Cardiac septum (tissue), 1 donor: Measurements from ENCODE around the gene IPP. TPM values are rescaled to one million over a fixed set of nuclear protein-coding genes. Genes with fewer than 3 reads are reported as not detected.
"Not testable (repeated sequence)": the region's sequence is repeated elsewhere in the genome, so short reads cannot be mapped to it uniquely, and the experiment has no call there.

Experiments
- DNase-seq: peaks from one replicate; pipeline ENCODE4 v3.0.0-alpha.2; 2020; ENCODE audit warnings: low spot score
- intact Hi-C: fragments of 100-400 bp; cut with DNase I; formaldehyde crosslinking; loops from one replicate; pipeline ENCODE4 v1.14.0; 2022
- total RNA-seq: library from RNA; stranded (reverse); fragmentation: NEBNext Ultra II Directional; extraction: Animal tissue kit (Norgen Biotek cat#: 25700); gene quantifications from one replicate; pipeline ENCODE4 v1.2.1, GENCODE V29; 2021
- donor health status: DM: no; HTN: no; CAD: no.

The IPP gene
- total RNA-seq, 1 donor from 2014 or later: 17.2 TPM

DNA sequence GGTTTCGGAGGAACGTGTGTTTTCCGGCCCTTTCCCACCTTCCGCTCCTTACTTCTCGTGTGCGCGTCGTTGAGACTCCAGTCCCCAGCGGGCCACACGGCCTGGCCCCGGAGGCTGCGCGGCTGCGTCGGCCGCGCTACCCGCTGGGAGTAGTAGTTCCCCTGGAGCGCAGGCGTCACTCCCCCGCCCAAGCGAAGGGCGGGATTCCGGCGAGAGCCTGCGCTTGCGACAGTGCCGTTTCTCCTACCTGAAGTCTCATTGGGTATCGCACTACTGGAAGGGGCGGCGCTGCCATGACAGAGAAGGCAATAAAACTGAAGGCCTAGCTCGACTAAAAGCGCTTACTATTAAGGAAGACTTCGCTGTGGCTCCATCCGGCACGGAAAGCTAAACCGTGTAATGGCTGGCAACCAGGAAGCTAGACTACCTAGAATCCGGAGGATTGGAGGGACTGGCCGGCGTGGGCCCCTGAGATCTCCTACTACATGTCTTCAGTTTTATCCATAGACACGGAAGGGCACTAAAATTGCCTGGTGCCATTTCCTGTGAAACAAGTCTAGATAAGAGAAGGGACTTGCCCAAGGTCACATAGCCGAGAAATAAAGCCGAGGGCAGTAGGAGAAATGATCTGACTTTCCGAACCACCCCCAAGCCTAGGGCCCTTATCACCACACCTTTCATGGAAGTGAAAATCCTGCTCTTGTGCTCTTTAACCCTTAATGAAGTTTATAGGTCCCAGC lies 63.3 kb downstream of the IPP start:
- intact Hi-C loops: loop anchor here (2.0 to 10.0 kb wide), 3 partner anchors 102 to 498 kb away; partner anchors contain the start of genes MAST2 and NASP
- peak; percentile 98 for DNase-seq

DNA sequence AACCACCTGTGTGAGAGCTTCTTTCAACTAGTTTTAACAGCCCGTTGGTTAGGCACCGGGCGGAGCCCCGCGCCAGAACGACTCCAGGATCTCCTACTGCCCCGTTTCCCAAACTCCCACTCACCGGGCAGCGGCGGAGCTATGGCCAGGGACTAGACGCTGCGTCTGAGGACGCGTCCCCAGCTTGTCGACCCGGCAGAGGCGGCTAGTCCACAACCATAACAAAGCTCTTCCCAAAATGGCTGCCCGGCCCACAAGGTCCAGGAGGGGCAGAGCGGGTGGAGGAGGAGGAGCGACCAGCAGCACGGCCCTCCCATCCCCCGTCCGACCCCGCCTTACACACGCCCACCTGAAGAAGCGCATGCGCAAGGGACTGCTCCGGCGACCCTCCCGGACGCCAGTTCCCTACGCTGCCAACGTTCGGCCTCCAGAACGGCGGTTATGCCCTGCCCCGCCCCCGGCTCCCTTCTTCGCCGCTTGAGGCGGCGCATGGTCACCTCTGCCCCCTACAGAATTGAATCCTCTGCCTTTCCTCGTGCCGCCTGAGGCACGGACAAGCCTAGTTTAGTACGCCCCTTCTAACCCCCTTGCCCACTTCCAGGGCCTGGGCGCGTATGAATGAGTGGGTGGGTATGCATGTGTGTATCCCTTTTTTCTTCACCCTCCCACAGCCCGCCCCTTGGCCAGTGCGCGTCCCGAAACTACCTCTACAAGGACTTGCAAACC lies 64.0 kb downstream of the IPP start, which contains the start of gene GPBP1L1:
Gene GPBP1L1 (minus strand): TSS at position 246 of the 726 bp plus-strand sequence. CDS start 27,446 bp downstream, outside the sequence.
- intact Hi-C loops: loop anchor here (2.0 to 10.0 kb wide), 3 partner anchors 102 to 498 kb away; partner anchors contain the start of genes MAST2 and NASP
- DNase-seq: peak; percentile 99

DNA sequence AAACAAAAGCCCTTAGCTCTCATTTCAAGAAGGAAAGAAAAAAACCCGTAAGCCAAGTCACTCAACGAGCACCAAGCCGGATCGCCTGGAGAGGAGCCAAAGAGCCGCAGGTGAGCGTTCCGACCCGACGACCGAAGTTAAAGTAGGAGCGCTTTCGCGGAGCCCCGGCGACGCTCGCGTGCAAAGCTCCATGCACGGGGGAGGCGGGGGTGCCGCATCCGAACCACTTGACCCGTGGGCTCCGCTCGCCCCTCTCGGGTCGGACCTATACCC lies 64.5 kb downstream of the IPP start:
- intact Hi-C loops: loop anchor here (2.0 to 10.0 kb wide), 3 partner anchors 101 to 499 kb away; partner anchors contain the start of genes MAST2 and NASP
- DNase-seq: peak; percentile 84

DNA sequence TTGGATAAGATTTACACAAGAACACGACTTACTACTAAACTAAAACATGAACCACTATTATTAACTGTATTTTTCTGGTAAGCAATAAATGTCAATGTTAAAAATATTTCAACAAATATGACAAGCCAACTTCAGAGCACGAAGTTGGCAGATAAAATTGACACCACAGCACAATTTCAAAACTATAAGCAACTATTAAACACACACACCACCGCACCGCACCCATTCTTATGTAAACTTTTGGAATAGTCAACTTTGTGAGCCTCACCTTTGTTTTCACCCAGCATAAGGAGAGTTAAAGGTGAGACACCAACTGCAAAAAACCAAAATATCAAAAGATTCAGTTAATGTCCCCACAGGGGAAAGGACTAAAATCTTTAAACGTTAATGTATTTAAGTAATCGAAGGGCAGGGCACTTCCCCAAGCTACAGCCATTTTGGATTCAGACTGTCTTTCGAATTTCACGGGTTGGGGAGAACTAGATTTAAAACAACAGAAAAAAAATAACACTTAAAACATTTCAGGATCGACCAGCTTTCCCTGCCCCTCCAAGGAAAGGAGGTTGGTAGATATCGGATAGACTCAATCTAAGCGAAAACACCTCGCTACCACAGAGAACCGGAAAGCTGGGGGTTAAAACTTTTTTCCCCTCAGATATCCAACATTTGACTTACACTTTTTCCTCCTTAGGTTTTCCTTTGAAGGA lies 65.0 kb downstream of the IPP start:
- DNase-seq: no peak
- intact Hi-C loops: loop anchor here (2.0 to 10.0 kb wide), 4 partner anchors 101 to 499 kb away; partner anchors contain the start of genes MAST2, NASP and PRDX1

DNA sequence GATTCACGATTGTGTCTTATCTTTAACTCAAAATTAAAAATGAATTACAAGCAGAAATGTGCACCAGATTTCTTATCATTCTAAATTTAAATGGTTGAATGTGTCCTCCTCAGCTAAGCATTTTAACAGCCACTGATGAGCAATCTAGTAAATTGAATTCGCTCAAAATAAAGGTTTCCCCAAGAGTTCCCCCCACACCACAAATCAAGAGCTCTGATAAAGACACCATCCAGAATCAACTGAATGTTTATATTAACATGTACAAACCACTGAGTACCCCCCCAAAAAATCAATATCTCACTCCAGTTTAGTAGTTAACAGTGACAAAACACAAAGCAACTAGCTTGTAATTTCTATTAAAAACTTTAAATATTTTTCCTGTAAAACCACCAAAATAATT lies 66.1 kb downstream of the IPP start:
- intact Hi-C loops: loop anchor here (2.0 to 10.0 kb wide), 2 partner anchors 164 to 500 kb away; partner anchors contain the start of gene PRDX1

DNA sequence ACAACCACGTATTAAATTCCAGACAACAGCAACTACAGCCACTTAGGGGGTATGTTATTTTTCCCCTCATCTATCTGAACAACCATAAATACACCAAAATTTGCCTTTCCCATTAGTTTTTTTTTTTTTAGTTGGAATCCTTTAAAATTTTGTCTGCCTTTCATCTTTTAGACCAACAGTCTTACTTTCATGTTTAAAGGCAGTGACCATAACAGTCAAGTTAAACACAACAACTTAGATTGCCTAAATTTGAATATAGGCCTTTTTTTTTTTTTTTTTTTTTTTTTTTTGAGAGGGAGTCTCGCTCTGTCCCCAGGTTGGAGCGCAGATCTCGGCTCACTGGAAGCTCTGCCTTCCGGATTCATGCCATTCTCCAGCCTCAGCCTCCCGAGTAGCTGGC lies 67.5 kb downstream of the IPP start:
- no peak for DNase-seq
- intact Hi-C loops: loop anchor here (10.0 kb wide), 1 partner anchor 502 kb away; no protein-coding TSS in a partner anchor

More for the DNA sequence above, 66.1 kb downstream of the IPP start:
- no peak for DNase-seq

DNA sequence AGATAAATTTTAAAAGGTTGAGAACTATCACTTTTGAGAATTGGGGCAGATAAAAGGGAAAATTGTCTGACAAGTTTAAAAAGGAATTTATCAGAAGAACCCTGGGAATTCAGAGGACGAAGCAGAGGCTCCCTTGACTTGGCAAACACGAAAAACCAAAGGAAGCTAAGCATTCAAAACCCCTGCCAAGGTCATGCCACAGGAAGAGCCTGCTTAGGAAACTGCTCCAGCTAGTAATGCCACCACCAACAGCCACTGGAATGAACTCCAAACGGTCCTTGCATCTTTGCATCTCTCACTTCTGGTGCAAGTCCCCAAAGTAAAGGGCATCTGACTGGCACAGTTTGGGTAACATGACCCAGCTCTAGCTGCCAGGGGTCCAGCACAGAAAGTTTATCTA lies 71.3 kb downstream of the IPP start:
- no peak for DNase-seq
- intact Hi-C loops: no loop called here

DNA sequence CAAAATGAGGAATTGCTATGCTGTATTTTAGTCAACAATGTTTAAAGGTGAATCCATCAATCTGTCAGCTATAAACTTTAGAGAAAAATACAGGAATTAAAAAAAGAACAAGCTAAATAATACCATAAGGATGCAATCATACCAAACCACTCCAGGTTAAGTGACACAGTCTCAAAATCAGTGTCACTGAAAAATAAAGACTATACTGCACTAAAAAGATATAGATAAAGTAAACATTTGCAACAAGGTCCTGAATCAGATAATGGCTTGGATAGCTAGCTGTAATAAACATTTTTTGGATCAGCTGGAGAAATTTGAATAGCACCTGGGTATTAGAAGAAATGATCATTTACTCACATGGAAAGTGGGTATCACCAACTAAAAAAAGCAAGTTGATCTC lies 72.0 kb downstream of the IPP start:
- DNase-seq: no peak
- intact Hi-C loops: no loop called here

DNA sequence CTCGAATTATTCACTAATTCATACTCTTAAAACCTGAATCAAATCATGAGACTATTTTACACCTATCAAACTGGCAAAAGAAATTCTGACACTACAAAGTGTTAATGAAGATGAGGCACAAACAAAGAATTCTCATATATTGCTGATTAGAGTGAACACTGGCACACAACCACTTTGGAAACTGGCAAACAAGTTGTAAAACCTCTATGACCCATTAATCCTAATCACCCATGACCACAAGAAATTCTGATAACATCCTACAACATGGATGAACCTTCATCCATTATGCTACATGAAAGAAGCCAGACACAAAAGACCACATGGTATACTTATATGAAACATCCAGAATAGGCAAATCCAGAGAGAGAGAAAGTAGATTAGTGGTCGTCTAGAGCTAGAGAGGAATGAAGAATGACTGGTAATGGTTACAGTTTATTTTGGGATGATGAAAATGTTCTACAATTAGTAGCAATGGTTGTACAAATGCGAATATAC lies 72.7 kb downstream of the IPP start:
- no peak for DNase-seq
- intact Hi-C loops: no loop called here

DNA sequence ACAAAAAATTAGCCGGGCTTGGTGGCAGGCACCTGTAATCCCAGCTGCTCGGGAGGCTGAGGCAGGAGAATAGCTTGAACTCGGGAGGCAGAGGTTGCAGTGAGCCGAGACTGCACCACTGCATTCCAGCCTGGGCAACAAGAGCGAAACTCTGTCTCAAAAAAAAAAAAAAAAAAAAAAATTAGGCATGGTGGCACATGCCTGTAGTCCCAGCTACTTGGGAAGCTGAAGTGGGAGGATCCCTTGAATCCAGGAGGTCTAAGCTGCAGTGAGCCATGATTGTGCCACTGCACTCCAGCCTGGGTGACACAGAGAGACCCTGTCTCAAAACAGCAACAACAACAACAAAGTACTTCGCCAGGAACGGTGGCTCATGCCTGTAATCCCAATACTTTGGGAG lies 73.9 kb downstream of the IPP start:
- intact Hi-C loops, DNase-seq: not testable (repeated sequence)

DNA sequence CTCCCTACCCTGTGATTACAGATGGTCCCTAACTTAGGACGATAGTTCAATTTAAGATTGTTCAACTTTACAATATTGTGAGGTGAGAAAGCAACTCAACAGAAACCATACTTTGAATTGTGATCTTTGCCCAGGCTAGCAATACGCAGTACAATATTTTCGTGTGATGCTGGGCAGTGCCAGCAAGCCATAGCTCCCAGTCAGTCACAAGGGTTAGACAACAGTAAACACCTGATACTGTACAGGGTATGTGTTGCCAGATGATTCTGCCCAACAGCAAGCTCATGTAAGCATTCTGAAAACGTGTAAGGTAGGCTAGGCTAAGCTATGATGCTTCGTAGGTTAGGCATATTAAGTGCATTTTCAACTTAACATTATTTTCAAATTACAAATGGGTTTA lies 76.0 kb downstream of the IPP start:
- intact Hi-C loops: no loop called here

DNA sequence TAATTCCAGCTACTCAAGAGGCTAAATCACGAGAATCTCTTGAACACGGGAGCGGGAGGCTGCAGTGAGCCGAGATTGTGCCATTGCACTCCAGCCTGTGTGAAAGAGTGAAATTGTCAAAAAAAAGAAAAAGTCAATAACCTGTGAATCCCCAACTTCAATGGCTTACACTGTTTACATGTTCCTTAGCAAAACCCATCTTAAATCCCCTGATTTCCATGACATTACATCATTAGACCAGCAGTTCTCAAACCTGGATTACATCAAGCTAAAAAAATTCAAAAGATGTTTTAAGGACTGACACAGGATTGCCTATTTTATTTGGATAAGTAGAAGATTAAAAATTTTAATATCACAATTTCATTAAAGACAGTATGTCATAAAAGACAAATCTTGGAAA lies 76.5 kb downstream of the IPP start:
- intact Hi-C loops: no loop called here
- no peak for DNase-seq

More for the DNA sequence above, 76.0 kb downstream of the IPP start:
- DNase-seq: no peak

DNA sequence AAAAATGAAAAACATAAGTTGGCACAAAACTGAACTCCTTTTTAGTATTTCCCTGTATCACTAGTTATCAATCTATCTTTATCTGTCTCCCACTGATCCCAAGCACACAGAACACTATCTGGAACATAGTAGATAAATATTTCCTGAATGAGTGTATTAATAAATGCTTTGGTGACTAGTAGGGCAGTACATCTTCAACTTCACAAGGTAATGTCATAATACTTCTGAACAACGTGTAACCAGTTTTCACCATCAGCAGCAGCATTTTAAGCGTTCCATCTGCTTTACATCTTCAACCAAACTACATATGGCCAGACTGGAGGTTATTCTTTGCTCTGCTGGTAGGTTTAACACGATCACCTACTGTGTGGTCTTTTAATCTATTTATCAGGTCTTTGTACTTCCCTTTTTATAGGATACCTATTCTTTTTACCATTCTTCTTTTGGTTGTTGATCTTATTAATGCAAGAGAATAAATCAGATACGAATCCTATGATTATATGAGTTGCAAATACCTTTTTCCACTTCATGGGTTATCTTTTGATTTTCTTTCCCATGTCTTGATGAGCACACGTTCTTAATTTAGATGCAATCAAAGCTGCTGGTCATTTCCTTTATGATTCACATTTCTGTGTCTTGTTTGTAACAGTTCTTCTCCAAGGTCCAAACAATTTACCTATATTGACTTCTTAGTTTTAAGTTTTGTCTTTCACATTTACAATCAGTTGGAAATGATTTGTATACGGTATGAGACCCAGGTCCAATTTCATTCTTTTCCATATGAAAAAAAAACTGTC lies 80.4 kb downstream of the IPP start:
- DNase-seq: no peak
- intact Hi-C loops: no loop called here

DNA sequence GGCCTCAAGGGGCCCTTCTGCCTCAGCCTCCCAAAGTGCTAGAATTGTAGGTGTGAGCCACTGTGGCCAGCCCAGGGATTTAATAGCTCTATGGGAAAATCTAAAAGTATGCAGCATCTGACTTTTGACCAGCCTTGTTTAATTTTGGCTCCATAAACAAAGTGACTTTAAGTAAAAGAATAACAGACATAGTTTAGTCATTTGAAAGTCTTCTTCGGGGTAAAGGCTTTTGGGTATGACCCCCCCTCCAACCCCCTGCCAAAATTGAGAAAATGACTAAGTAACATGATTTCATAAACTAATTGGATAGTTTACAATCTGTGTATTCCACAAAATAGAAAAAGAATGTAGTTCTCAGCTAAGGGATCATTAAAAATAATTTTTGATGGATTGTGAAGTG lies 81.1 kb downstream of the IPP start:
- intact Hi-C loops: no loop called here
- DNase-seq: no peak

DNA sequence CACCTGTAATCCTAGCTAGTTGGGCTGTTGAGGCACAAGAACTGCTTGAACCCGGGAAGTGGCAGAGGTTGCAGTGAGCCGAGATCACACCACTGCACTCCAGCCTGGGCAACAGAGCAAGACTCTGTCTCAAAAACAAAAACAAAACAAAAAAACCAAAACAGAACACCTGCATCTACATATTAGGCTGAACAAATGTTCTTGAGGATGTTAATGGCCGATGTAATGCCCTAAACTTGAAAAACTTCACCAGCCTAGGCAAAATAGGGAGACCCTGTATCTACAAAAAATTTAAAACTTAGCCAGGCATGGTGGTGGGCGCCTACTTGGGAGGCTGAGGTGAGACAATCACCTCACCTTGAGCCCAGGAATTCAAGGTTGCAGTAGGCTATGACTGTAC lies 81.9 kb downstream of the IPP start:
- intact Hi-C loops: no loop called here

DNA sequence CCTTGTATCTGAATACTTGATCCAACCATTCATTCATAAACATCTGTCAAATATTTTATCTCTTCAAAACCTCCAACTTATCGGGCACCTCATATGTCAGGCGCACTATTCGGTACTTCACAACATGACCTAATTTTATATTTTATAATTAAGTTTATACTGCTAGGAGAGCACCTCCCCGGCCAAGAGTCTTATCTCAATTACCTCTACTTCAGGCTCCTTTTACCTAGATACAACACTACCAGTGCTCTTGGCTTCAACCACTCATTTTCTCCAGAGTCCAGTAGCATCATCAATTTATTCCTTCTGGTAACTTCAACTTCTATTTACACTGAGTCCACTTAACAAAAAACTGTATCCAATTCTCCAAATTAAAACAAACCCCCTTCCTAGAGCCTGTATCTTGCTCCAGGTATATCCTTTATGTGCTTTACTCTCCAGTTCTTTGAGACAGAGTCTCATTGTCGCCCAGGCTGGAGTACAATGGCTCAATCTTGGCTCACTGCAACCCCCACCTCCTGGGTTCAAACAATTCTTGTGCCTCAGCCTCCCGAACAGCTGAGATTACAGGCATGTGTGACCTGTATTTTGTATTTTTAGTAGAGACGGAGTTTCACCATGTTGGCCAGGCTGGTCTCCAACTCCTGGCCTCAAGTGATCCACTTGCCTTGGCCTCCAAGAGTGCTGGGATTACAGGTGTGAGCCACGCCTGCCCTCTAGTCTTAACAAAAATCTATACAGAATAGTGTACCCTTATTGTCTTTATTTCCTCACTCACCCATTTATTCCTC lies 82.9 kb downstream of the IPP start:
- intact Hi-C loops: no loop called here
- DNase-seq: no peak

More for the DNA sequence above, 81.9 kb downstream of the IPP start:
- DNase-seq: no peak

DNA sequence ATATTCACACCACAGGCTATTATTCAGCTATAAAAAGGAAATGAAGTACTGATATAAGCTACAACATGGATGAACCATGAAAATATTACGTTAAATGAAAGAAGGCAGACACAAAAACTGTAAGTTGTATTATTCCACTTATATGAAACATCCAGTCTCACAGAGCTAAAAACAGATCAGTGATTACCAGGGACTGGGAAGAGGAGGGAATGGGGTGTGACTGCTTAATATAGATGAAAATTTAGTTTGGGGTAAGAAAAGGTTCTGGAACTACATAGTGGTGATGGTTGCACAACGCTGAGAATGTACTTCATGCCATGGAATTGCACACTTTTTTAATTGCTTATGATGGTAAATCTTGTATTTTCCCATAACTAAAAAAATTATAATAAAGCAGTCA lies 83.6 kb downstream of the IPP start:
- no peak for DNase-seq
- intact Hi-C loops: no loop called here

DNA sequence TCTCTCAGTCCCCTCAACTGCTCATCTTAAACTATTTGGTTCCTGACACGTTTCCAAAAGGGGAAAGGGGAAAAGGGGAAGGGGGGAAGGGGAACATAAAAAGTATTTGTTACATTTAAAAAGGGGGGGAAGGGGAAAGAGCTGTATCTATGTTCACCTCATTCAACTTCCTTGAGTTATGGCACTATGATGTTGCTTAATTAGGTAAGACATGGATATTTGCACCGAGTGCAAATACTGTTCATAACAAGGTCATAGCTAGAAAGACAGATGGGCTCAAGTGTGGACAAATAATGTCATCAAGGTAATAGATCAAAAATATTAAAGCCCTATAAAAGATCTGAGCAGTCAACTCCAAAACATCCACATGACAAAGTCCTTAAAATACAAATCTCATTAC lies 90.1 kb downstream of the IPP start:
- intact Hi-C loops: no loop called here
- DNase-seq: no peak
